ENCODE data around the gene BABAM2. TPM values are rescaled to one million over a fixed set of nuclear protein-coding genes. Genes with fewer than 3 reads are reported as not detected.

BABAM2 gene
- total and polyA plus RNA-seq, 9 of the 15 experiments (the other 6 are each of a cell fraction or from before 2014, with no cell fraction given), result 10.9 to 37.4 (median 25.6) TPM

GRCh38 chr2:28359222-28360057, 468.9 kb downstream of the BABAM2 start (continued):
- no peak for TF ChIP-seq CHD4 (IDR thresholded peaks at IDR 0.05; ENCODE audit: insufficient read depth, insufficient replicate concordance, low read depth, low read length, poor library complexity, severe bottlenecking)
- TF ChIP-seq ZBTB40 (IDR thresholded peaks at IDR 0.05), result peak; percentile 70
- no peak for TF ChIP-seq ZBTB40 (CRISPR knock-in tag; IDR thresholded peaks at IDR 0.05)
- TF ChIP-seq E2F6 (IDR thresholded peaks at IDR 0.05; ENCODE audit: borderline replicate concordance in 1 of 2, extremely low read depth in 1 of 2, insufficient read depth in 1 of 2, insufficient read length in 1 of 2, low read depth in 1 of 2, low read length in 1 of 2, poor library complexity in 1 of 2, severe bottlenecking in 1 of 2), result peak; percentile 38 to 69
- peak; percentile 20 for TF ChIP-seq HDAC3 (IDR thresholded peaks at IDR 0.05; ENCODE audit: borderline replicate concordance, partially characterized antibody)
- TF ChIP-seq HES1 (IDR thresholded peaks at IDR 0.05; ENCODE audit: low read depth), result peak; percentile 97
- peak; percentile 90 for TF ChIP-seq ZNF197 (CRISPR knock-in tag; IDR thresholded peaks at IDR 0.05; ENCODE audit: low read depth)
- TF ChIP-seq RFX1 (IDR thresholded peaks at IDR 0.05), result no peak
- peak; percentile 42; the same call in 1 of the 2 replicates for TF ChIP-seq HMBOX1 (IDR thresholded peaks at IDR 0.05)
- TF ChIP-seq ZNF165 (CRISPR knock-in tag; IDR thresholded peaks at IDR 0.05; ENCODE audit: borderline replicate concordance), result peak; percentile 78; the same call in 1 of the 2 replicates
- TF ChIP-seq JUN (IDR thresholded peaks at IDR 0.05; ENCODE audit: borderline replicate concordance, low read depth, low read length), result peak; percentile 94
- no peak for TF ChIP-seq JUN (CRISPR knock-in tag; IDR thresholded peaks at IDR 0.05; ENCODE audit: borderline replicate concordance)
